HEK293T (cell line): ENCODE measurements around the gene FAM200A.

Source experiments
- ARNT ChIP-seq: fragments of 450-650 bp; IDR thresholded peaks from 2 replicates; pipeline ENCODE4 v1.6.1; 2017; ENCODE audit warnings: mild to moderate bottlenecking
- BHLHE40 ChIP-seq: fragments of 450-650 bp; IDR thresholded peaks from 2 replicates; pipeline ENCODE4 v1.6.1; 2016; ENCODE audit warnings: mild to moderate bottlenecking, moderate library complexity, borderline replicate concordance
- CTBP1 ChIP-seq: fragments of 450-650 bp; IDR thresholded peaks from 2 replicates; pipeline ENCODE4 v1.6.1; 2016; ENCODE audit warnings: borderline replicate concordance
- ELF4 ChIP-seq: fragments of 450-650 bp; IDR thresholded peaks from 2 replicates; pipeline ENCODE4 v1.6.1; 2017; ENCODE audit warnings: antibody characterized with exemption
- FOXA1 ChIP-seq: fragments of 450-650 bp; IDR thresholded peaks from 2 replicates; pipeline ENCODE4 v1.6.1; 2016; ENCODE audit warnings: mild to moderate bottlenecking
- FOXK2 ChIP-seq: fragments of 450-650 bp; IDR thresholded peaks from 2 replicates; pipeline ENCODE4 v1.6.1; 2016; ENCODE audit warnings: mild to moderate bottlenecking
- FOXM1 ChIP-seq: fragments of 450-650 bp; IDR thresholded peaks from 2 replicates; pipeline ENCODE4 v1.6.1; 2017; ENCODE audit warnings: mild to moderate bottlenecking, borderline replicate concordance
- L3MBTL2 ChIP-seq: fragments of 450-650 bp; conservative IDR thresholded peaks from 2 replicates; pipeline ENCODE4 v1.6.1; 2016; ENCODE audit warnings: mild to moderate bottlenecking
- NFRKB ChIP-seq: fragments of 450-650 bp; IDR thresholded peaks from 2 replicates; pipeline ENCODE4 v1.6.1; 2016; ENCODE audit warnings: mild to moderate bottlenecking, moderate library complexity
- PKNOX1 ChIP-seq: fragments of 450-650 bp; IDR thresholded peaks from 2 replicates; pipeline ENCODE4 v1.6.1; 2016
- SP1 ChIP-seq: fragments of 450-650 bp; IDR thresholded peaks from 2 replicates; pipeline ENCODE4 v1.6.1; 2017
- SUZ12 ChIP-seq: fragments of 450-650 bp; IDR thresholded peaks from 2 replicates; pipeline ENCODE4 v1.6.1; 2016; ENCODE audit warnings: mild to moderate bottlenecking
- TARDBP ChIP-seq: fragments of 450-650 bp; IDR thresholded peaks from 2 replicates; pipeline ENCODE4 v1.6.1; 2016
- ZNF384 ChIP-seq: fragments of 450-650 bp; IDR thresholded peaks from 2 replicates; pipeline ENCODE4 v1.6.1; 2016

GRCh38 chr7:99571768-99572167 lies 19.9 kb upstream of the FAM200A start:
- TF ChIP-seq SP1 = no peak
- TF ChIP-seq CTBP1 = no peak
- TF ChIP-seq L3MBTL2 = no peak
- no peak for TF ChIP-seq ELF4
- no peak for TF ChIP-seq ZNF384
- TF ChIP-seq SUZ12 = no peak
- no peak for TF ChIP-seq NFRKB
- no peak for TF ChIP-seq FOXM1
- TF ChIP-seq TARDBP = no peak
- no peak for TF ChIP-seq BHLHE40
- TF ChIP-seq PKNOX1 = no peak
- TF ChIP-seq FOXK2 = no peak
- TF ChIP-seq FOXA1 = no peak
- no peak for TF ChIP-seq ARNT
